ENCODE results near the gene CCDC88C. TPM values are rescaled to one million over a fixed set of nuclear protein-coding genes. Genes with fewer than 3 reads are reported as not detected.
A peak's percentile ranks its signal among the peaks of the same experiment; 100 is the strongest.

The CCDC88C gene
- total and polyA plus RNA-seq, 8 donors, result 26.2 to 41.8 (median 31.6) TPM

GRCh38 chr14:91377700-91378652, 39.6 kb downstream of the CCDC88C start:
- Histone ChIP-seq H3K27me3 (no peaks in the 10 kb centered on the region), H3K4me1 (peaks cover 33 to 94% of the 10 kb centered on the region in 2 donors), H3K9me3 (no peaks in the 10 kb centered on the region), H3K27ac (peak overlapping the region in 1 of 2 donors; percentile 68), H3K36me3 (no peaks in the 10 kb centered on the region), H3K4me3 (no peak overlapping the region)
- DNase-seq (no peak), ATAC-seq (peak; percentile 20)
- intact Hi-C loops (cut with DNase I), result no loop called here
- TF ChIP-seq CTCF (IDR thresholded peaks at IDR 0.05), result no peak

DNA sequence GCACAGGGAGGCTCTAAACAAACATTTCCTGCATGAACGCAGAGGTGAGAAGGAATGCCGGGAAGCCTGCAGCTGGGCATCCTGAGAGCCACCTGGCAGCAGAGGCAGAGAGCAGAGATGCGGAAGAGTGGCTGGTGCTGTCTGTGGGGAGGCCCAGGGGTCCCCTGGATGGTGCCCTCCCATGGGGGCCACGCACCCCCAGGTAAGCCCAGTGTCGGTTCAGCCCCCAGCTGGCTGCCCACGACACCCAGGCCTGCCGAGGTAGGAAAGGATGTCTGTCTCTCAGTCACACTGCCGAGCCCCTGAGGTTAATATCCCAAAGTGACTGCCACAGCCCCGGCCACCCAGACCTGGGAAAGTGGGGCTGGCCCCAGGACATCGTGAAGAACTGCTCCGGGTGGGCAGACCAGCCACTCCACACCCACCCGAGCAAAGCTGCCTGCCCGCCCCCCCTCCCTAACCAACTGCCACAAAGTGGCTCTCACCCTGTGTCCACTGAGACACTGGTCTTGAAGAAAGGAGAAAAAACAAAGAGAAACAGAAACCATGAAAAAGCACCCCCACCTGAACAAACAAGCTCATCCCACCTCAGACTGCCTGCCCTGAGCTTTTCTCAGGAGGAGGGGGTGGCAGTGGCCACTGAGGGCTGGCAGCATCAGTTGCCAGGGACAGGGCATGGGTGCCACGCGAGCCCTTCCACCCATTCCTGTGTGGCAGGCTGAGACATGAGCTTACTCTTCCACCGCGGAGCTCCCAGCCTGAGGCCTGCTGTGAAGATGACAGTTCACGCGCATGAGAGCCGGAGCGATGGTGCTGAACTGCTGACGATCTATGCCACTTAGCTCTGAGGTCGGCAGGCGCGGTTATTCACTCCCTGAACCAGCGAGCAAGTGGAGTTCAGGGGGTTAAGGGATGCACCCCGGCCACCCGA, 40.8 kb downstream of the CCDC88C start:
- Histone ChIP-seq H3K4me3 (no peak overlapping the region), H3K27me3 (no peaks in the 10 kb centered on the region), H3K9me3 (no peaks in the 10 kb centered on the region), H3K4me1 (peaks cover 37 to 95% of the 10 kb centered on the region in 2 donors), H3K27ac (peak overlapping the region in 1 of 2 donors; percentile 68), H3K36me3 (no peaks in the 10 kb centered on the region)
- ATAC-seq (no peak), DNase-seq (no peak)
- no peak for TF ChIP-seq CTCF (IDR thresholded peaks at IDR 0.05)
- intact Hi-C loops (cut with DNase I), result no loop called here

GRCh38 chr14:91375720-91376452, 41.7 kb downstream of the CCDC88C start:
- no peak for DNase-seq
- intact Hi-C loops (cut with DNase I), result no loop called here
- Histone ChIP-seq H3K9me3 (no peaks in the 10 kb centered on the region), H3K4me1 (peaks cover 37 to 100% of the 10 kb centered on the region in 2 donors), H3K36me3 (no peaks in the 10 kb centered on the region), H3K27ac (no peak overlapping the region), H3K4me3 (no peak overlapping the region), H3K27me3 (no peaks in the 10 kb centered on the region)
- no peak for ATAC-seq
- TF ChIP-seq CTCF (IDR thresholded peaks at IDR 0.05), result no peak

- Histone ChIP-seq H3K27me3 (no peaks in the 10 kb centered on the region), H3K9me3 (no peaks in the 10 kb centered on the region), H3K36me3 (no peaks in the 10 kb centered on the region), H3K27ac (no peak overlapping the region), H3K4me3 (no peak overlapping the region), H3K4me1 (peaks cover 37 to 100% of the 10 kb centered on the region in 2 donors)
- TF ChIP-seq CTCF (IDR thresholded peaks at IDR 0.05), result no peak
- ATAC-seq, result peak; percentile 31
- intact Hi-C loops (cut with DNase I), result no loop called here
- DNase-seq, result no peak
These were observed 42.5 kb downstream of the CCDC88C start for GRCh38 chr14:91374879-91375702.

Measured in left lung (tissue), 10 donors.